Measurements from ENCODE around the gene MYL9. TPM values are rescaled to one million over a fixed set of nuclear protein-coding genes. Genes with fewer than 3 reads are reported as not detected.

Gene MYL9
- total and polyA plus RNA-seq, 2 of the 4 experiments (the other 2 are of a cell fraction), result 97.5 to 425 TPM

DNA sequence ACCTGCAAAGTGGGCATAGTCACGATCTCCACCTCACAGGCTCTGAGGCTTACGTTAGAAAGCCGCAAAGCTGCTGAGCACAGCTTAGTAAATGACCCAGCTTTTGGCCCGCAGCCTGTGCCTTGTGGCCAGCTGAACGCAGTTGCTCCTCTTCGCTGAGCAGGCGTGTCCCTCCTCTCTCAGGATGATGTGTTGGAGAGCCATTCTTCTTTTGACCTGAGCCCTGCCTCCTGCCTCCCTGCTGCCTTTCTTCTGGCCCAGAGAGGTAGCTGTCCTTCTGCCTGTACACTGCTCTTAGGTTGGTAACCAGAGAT is 47.6 kb upstream of the MYL9 start:
- Histone ChIP-seq H3K18ac (ENCODE audit: low read depth, low read length) (no peak overlapping the region), H4K20me1 (ENCODE audit: insufficient read depth, low read length) (peaks cover 97% of the 10 kb centered on the region), H3K4me3 (ENCODE audit: insufficient read depth, low read depth, low read length) (no peak overlapping the region), H3K36me3 (ENCODE audit: control insufficient read depth, insufficient read depth, low read length) (peaks cover 33% of the 10 kb centered on the region), H2BK20ac (ENCODE audit: low read depth, low read length) (no peak overlapping the region), H3K9me1 (ENCODE audit: insufficient read depth, low read length) (peaks cover 53% of the 10 kb centered on the region), H3K27ac (ENCODE audit: insufficient read depth, low read length) (no peak overlapping the region), H2BK120ac (ENCODE audit: low read depth, low read length) (no peak overlapping the region), H2AFZ (replicated peaks; ENCODE audit: low read length, poor library complexity) (no peak overlapping the region), H3K23ac (ENCODE audit: low read depth, low read length) (0 out of 2 replicates have a peak overlapping the region, but pooled peaks have one; percentile 24), H2AK9ac (replicated peaks; ENCODE audit: low read depth, low read length, poor library complexity) (no peak overlapping the region), H3K9ac (ENCODE audit: low read depth, low read length) (no peak overlapping the region), H3K4ac (ENCODE audit: low read depth, low read length) (no peak overlapping the region), H4K8ac (ENCODE audit: low read depth in 2 of 2, low read length in 2 of 2) (no peak overlapping the region), H3K56ac (ENCODE audit: extremely low read depth, insufficient read depth, low read length) (no peak overlapping the region), H4K91ac (ENCODE audit: insufficient read depth, low read depth, low read length) (no peak overlapping the region), H2AK5ac (ENCODE audit: low read depth, low read length) (0 out of 2 replicates have a peak overlapping the region, but pooled peaks have one; percentile 13), H3K9me3 (ENCODE audit: control insufficient read depth, insufficient read depth, low read length) (no peaks in the 10 kb centered on the region), H2BK15ac (ENCODE audit: low read depth, low read length) (no peak overlapping the region), H3K4me1 (ENCODE audit: control insufficient read depth, insufficient read depth, low read length) (peaks cover 34% of the 10 kb centered on the region), H4K5ac (ENCODE audit: low read depth, low read length) (no peak overlapping the region), H3K79me1 (ENCODE audit: low read depth in 1 of 2, low read length in 2 of 2) (peaks cover 30 to 94% of the 10 kb centered on the region in 2 experiments), H2BK5ac (ENCODE audit: low read depth, low read length, poor library complexity, severe bottlenecking) (no peak overlapping the region), H3K14ac (replicated peaks; ENCODE audit: low read depth, low read length) (no peak overlapping the region), H3K4me2 (ENCODE audit: low read depth, low read length) (no peak overlapping the region), H3K27me3 (ENCODE audit: control insufficient read depth, insufficient read depth, low read length) (no peaks in the 10 kb centered on the region)
- DNase-seq, result peak; percentile 78
- dilution Hi-C loops (cut with HindIII; ENCODE audit: low sequenced_read_pairs, unreplicated experiment) (no loop called here), in situ Hi-C loops (cut with MboI; ENCODE audit: low sequenced_read_pairs) (no loop called here), intact Hi-C loops (cut with micrococcal nuclease) (no loop called here)
- POLR2A ChIA-PET (ENCODE audit: unreplicated experiment), result no interaction called here
- no TSS peak for BruUV-seq (replicated peaks)
- 51% methylated on average over 3 of the region's 7 CpGs; no CpG with 5 or more reads in 1 of the 2 experiments for WGBS, 2 experiments (ENCODE audit: extremely low coverage in 2 of 2, insufficient read length in 1 of 2)
- TF ChIP-seq MXI1 (IDR thresholded peaks at IDR 0.05; ENCODE audit: borderline replicate concordance, low read depth, low read length), result no peak
- TF ChIP-seq BHLHE40 (IDR thresholded peaks at IDR 0.05; ENCODE audit: low read depth, low read length), result 0 out of 2 replicates have a peak, but pooled peaks have one; percentile 19
- no peak for TF ChIP-seq SMC3 (IDR thresholded peaks at IDR 0.05; ENCODE audit: low read depth, low read length)
- TF ChIP-seq, protein P1, sequence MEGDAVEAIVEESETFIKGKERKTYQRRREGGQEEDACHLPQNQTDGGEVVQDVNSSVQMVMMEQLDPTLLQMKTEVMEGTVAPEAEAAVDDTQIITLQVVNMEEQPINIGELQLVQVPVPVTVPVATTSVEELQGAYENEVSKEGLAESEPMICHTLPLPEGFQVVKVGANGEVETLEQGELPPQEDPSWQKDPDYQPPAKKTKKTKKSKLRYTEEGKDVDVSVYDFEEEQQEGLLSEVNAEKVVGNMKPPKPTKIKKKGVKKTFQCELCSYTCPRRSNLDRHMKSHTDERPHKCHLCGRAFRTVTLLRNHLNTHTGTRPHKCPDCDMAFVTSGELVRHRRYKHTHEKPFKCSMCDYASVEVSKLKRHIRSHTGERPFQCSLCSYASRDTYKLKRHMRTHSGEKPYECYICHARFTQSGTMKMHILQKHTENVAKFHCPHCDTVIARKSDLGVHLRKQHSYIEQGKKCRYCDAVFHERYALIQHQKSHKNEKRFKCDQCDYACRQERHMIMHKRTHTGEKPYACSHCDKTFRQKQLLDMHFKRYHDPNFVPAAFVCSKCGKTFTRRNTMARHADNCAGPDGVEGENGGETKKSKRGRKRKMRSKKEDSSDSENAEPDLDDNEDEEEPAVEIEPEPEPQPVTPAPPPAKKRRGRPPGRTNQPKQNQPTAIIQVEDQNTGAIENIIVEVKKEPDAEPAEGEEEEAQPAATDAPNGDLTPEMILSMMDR (conservative IDR thresholded peaks at IDR 0.05; ENCODE audit: low read depth, low read length), result no peak
- TF ChIP-seq MAFK (IDR thresholded peaks at IDR 0.05; ENCODE audit: low read depth, low read length), result 0 out of 2 replicates have a peak, but pooled peaks have one; percentile 11
- ATAC-seq (ENCODE audit: low read depth), result peak; percentile 46
- CTCF ChIA-PET, result no interaction called here
